ENCODE data around the gene CNOT6. TPM values are rescaled to one million over a fixed set of nuclear protein-coding genes. Genes with fewer than 3 reads are reported as not detected.

The CNOT6 gene
- total RNA-seq, 1 donor from 2014 or later, result 15.1 TPM

GRCh38 chr5:180602481-180603075 is 108.4 kb downstream of the CNOT6 start:
- Histone ChIP-seq H3K36me3 (ENCODE audit: control insufficient read depth in 3 of 3, insufficient read depth in 3 of 3, low read length in 3 of 3) (no peaks in the 10 kb centered on the region), H3K9me3 (ENCODE audit: control insufficient read depth in 3 of 3, low read length in 3 of 3) (peaks cover 0 to 2% (median 0%) of the 10 kb centered on the region in 3 donors), H3K27me3 (ENCODE audit: control insufficient read depth in 3 of 3, insufficient read depth in 3 of 3, low read length in 3 of 3) (peaks cover 0 to 18% (median 0%) of the 10 kb centered on the region in 3 donors), H3K27ac (ENCODE audit: low read depth, low read length) (no peak overlapping the region), H3K9ac (ENCODE audit: low read depth in 1 of 3, low read length in 3 of 3) (no peak overlapping the region), H3K4me1 (ENCODE audit: control insufficient read depth in 3 of 3, insufficient read depth in 3 of 3, low read length in 3 of 3) (no peaks in the 10 kb centered on the region), H3K4me3 (ENCODE audit: low read length in 3 of 3) (no peak overlapping the region)

DNA sequence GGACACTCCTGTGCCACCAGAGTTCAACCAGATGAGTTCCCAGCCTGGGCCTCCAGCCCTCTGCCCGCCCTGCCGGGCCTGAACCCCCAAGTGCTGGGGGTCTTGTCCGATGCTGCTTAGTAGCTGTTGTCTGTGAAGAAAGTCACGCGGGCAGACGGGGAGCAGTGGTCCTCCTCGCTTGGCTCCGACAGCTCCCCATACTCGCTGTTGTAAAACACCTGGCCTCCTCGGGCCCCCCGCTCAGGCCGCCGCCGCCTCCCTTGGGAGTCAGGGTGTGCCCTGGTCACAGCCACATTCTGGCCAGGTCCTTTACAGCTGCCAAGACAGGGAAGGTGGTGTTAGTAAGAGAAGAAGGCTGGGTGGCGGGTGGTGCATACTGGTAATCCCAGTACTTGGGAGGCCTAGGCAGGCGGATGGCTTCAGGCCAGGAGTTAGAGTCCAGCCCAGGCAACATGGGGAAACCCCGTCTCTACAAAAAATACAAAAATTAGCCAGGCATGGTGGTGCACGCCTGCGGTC is 109.0 kb downstream of the CNOT6 start:
- Histone ChIP-seq H3K9ac (ENCODE audit: low read depth in 1 of 3, low read length in 3 of 3) (no peak overlapping the region), H3K27me3 (ENCODE audit: control insufficient read depth in 3 of 3, insufficient read depth in 3 of 3, low read length in 3 of 3) (peaks cover 0 to 12% (median 0%) of the 10 kb centered on the region in 3 donors), H3K27ac (ENCODE audit: low read depth, low read length) (no peak overlapping the region), H3K4me1 (ENCODE audit: control insufficient read depth in 3 of 3, insufficient read depth in 3 of 3, low read length in 3 of 3) (no peaks in the 10 kb centered on the region), H3K36me3 (ENCODE audit: control insufficient read depth in 3 of 3, insufficient read depth in 3 of 3, low read length in 3 of 3) (no peaks in the 10 kb centered on the region), H3K9me3 (ENCODE audit: control insufficient read depth in 3 of 3, low read length in 3 of 3) (peaks cover 0 to 2% (median 0%) of the 10 kb centered on the region in 3 donors), H3K4me3 (ENCODE audit: low read length in 3 of 3) (no peak overlapping the region)

GRCh38 chr5:180604271-180604670 is 110.1 kb downstream of the CNOT6 start:
- H3K27ac ChIP-seq (ENCODE audit: low read depth, low read length), result no peak overlapping the region
- no peaks in the 10 kb centered on the region for H3K36me3 ChIP-seq (ENCODE audit: control insufficient read depth in 3 of 3, insufficient read depth in 3 of 3, low read length in 3 of 3)
- peaks cover 0 to 2% (median 0%) of the 10 kb centered on the region in 3 donors for H3K9me3 ChIP-seq (ENCODE audit: control insufficient read depth in 3 of 3, low read length in 3 of 3)
- H3K27me3 ChIP-seq (ENCODE audit: control insufficient read depth in 3 of 3, insufficient read depth in 3 of 3, low read length in 3 of 3), result peaks cover 0 to 16% (median 0%) of the 10 kb centered on the region in 3 donors
- no peak overlapping the region for H3K4me3 ChIP-seq (ENCODE audit: low read length in 3 of 3)
- H3K4me1 ChIP-seq (ENCODE audit: control insufficient read depth in 3 of 3, insufficient read depth in 3 of 3, low read length in 3 of 3), result no peaks in the 10 kb centered on the region
- H3K9ac ChIP-seq (ENCODE audit: low read depth in 1 of 3, low read length in 3 of 3), result no peak overlapping the region

DNA sequence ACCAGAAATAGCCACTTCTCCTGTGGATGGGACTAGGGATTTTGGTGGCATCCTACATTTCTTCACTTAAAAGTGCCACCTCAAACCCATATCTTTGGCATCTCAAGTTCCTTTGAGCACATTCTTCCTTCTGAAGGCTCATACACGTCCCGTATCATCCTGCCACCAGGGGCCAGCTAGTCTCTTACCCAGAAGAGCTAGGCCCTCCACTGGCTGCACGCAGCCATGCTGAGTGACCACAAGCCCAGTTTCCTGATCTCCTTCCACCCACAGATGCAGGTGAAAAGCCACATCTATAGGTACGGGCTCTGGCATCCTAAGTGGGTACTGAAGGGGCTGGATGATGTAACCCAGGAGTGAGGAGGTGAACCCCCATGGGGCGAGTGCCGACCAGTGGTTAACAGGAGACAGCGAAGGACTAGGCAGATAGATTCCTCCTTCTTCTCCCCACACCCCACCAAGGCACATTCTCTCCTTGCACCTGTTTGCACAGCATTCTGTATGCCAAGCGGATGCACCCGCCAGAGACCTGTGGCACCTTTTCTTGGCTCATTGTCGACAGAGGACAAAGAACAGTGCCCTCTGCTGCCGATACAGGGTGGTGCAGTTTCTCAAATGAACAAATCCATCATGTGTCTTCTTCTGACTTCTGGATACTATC is 111.5 kb downstream of the CNOT6 start:
- H3K9ac ChIP-seq (ENCODE audit: low read depth in 1 of 3, low read length in 3 of 3), result no peak overlapping the region
- no peaks in the 10 kb centered on the region for H3K4me1 ChIP-seq (ENCODE audit: control insufficient read depth in 3 of 3, insufficient read depth in 3 of 3, low read length in 3 of 3)
- H3K27ac ChIP-seq (ENCODE audit: low read depth, low read length), result no peak overlapping the region
- no peaks in the 10 kb centered on the region for H3K36me3 ChIP-seq (ENCODE audit: control insufficient read depth in 3 of 3, insufficient read depth in 3 of 3, low read length in 3 of 3)
- H3K4me3 ChIP-seq (ENCODE audit: low read length in 3 of 3), result no peak overlapping the region
- H3K27me3 ChIP-seq (ENCODE audit: control insufficient read depth in 3 of 3, insufficient read depth in 3 of 3, low read length in 3 of 3), result peaks cover 0 to 16% (median 0%) of the 10 kb centered on the region in 3 donors
- H3K9me3 ChIP-seq (ENCODE audit: control insufficient read depth in 3 of 3, low read length in 3 of 3), result peaks cover 0 to 2% (median 0%) of the 10 kb centered on the region in 3 donors

- Histone ChIP-seq H3K4me1 (ENCODE audit: control insufficient read depth in 3 of 3, insufficient read depth in 3 of 3, low read length in 3 of 3) (no peaks in the 10 kb centered on the region), H3K27ac (ENCODE audit: low read depth, low read length) (no peak overlapping the region), H3K9me3 (ENCODE audit: control insufficient read depth in 3 of 3, low read length in 3 of 3) (peaks cover 0 to 2% (median 0%) of the 10 kb centered on the region in 3 donors), H3K27me3 (ENCODE audit: control insufficient read depth in 3 of 3, insufficient read depth in 3 of 3, low read length in 3 of 3) (peaks cover 0 to 16% (median 0%) of the 10 kb centered on the region in 3 donors), H3K9ac (ENCODE audit: low read depth in 1 of 3, low read length in 3 of 3) (no peak overlapping the region), H3K36me3 (ENCODE audit: control insufficient read depth in 3 of 3, insufficient read depth in 3 of 3, low read length in 3 of 3) (no peaks in the 10 kb centered on the region), H3K4me3 (ENCODE audit: low read length in 3 of 3) (no peak overlapping the region)
Measured at GRCh38 chr5:180606215-180606785, 112.1 kb downstream of the CNOT6 start.

DNA sequence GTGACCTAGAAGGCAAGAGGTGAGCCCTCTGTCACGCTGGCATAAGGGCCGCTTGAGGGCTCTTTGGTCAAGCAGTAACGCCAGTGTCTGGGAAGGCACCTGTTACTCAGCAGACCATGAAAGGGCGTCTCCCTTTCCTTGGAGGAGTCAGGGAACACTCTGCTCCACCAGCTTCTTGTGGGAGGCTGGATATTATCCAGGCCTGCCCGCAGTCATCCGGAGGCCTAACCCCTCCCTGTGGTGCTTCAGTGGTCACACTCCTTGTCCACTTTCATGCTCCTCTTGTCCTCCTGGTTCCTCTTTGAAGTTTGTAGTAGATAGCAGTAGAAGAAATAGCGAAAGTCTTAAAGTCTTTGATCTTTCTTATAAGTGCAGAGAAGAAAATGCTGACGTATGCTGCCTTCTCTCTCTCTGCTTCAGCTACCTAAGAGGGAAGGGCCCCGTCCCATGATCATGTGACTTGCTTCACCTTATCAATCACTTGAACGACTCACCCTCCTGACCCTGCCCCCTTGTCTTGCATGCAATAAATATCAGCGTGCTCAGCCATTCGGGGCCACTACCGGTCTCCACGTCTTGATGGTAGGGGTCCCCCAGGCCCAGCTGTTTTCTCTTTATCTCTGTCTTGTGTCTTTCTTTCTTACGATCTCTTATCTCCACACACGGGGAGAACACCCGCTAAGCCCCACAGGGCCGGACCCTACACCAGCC is 113.8 kb downstream of the CNOT6 start:
- Histone ChIP-seq H3K9me3 (ENCODE audit: control insufficient read depth in 3 of 3, low read length in 3 of 3) (peaks cover 0 to 2% (median 0%) of the 10 kb centered on the region in 3 donors), H3K36me3 (ENCODE audit: control insufficient read depth in 3 of 3, insufficient read depth in 3 of 3, low read length in 3 of 3) (no peaks in the 10 kb centered on the region), H3K4me1 (ENCODE audit: control insufficient read depth in 3 of 3, insufficient read depth in 3 of 3, low read length in 3 of 3) (no peaks in the 10 kb centered on the region), H3K9ac (ENCODE audit: low read depth in 1 of 3, low read length in 3 of 3) (no peak overlapping the region), H3K27me3 (ENCODE audit: control insufficient read depth in 3 of 3, insufficient read depth in 3 of 3, low read length in 3 of 3) (peaks cover 0 to 21% (median 0%) of the 10 kb centered on the region in 3 donors), H3K27ac (ENCODE audit: low read depth, low read length) (no peak overlapping the region), H3K4me3 (ENCODE audit: low read length in 3 of 3) (no peak overlapping the region)

DNA sequence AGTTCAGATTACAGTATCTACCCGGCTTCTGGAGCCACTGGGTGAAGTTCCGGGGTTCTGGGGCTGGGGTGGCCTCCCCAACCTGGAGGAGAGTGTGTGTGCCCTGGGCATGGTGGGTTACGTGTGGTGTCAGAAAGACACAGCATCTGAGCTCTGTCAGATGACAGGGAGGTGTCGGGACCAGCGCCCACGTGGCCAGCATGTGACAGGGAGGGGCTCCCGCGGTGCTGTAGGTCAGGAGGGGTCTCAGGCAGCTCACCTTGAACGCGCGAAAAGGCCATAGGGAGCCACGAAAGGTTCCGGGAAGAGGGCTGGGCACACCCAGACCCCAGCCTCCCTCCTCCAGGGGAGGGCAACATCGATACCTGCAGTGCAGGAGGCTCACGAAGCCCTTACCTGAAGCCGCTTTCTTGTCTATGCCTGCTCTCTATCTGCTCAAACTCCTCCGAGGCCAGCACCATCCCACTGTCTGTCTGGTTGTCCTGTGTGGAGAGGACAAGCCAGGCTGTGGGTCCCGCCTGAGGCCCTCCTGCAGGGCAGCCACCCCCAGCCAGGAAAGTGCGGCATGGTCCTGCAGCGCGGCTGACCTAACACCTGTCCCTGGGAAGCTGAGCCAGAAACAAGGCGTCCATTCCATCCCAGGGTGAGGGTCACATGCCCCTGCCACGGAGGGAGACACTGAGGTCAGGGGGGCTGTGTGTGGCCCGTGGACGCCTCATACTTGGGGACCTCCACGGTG is 114.6 kb downstream of the CNOT6 start:
- no peaks in the 10 kb centered on the region for H3K4me1 ChIP-seq (ENCODE audit: control insufficient read depth in 3 of 3, insufficient read depth in 3 of 3, low read length in 3 of 3)
- H3K36me3 ChIP-seq (ENCODE audit: control insufficient read depth in 3 of 3, insufficient read depth in 3 of 3, low read length in 3 of 3), result no peaks in the 10 kb centered on the region
- no peak overlapping the region for H3K4me3 ChIP-seq (ENCODE audit: low read length in 3 of 3)
- H3K9me3 ChIP-seq (ENCODE audit: control insufficient read depth in 3 of 3, low read length in 3 of 3), result peaks cover 0 to 2% (median 0%) of the 10 kb centered on the region in 3 donors
- no peak overlapping the region for H3K9ac ChIP-seq (ENCODE audit: low read depth in 1 of 3, low read length in 3 of 3)
- H3K27ac ChIP-seq (ENCODE audit: low read depth, low read length), result no peak overlapping the region
- peaks cover 0 to 21% (median 0%) of the 10 kb centered on the region in 3 donors for H3K27me3 ChIP-seq (ENCODE audit: control insufficient read depth in 3 of 3, insufficient read depth in 3 of 3, low read length in 3 of 3)

DNA sequence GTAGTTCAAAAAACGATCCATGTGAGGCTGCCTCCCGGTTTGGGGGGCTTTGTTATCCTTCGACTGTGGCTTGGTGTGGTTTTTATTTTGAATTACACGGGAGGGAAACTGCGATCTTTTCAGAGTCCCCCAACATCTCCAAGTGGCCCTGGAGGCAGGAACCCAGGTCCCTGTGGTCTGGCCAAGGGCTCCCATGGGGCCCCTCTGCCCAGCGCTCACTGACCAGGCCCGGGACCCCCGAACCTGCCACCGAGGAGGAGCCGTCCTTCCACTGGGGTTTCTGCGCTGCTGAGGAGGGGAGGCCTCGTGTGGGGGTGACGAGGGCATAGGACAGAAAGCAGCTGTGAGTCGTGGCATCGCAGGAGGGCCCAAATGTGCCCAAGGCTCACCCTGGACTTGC is 115.2 kb downstream of the CNOT6 start:
- H3K9ac ChIP-seq (ENCODE audit: low read depth in 1 of 3, low read length in 3 of 3), result no peak overlapping the region
- H3K27me3 ChIP-seq (ENCODE audit: control insufficient read depth in 3 of 3, insufficient read depth in 3 of 3, low read length in 3 of 3), result peaks cover 0 to 16% (median 0%) of the 10 kb centered on the region in 3 donors
- H3K27ac ChIP-seq (ENCODE audit: low read depth, low read length), result no peak overlapping the region

GRCh38 chr5:180609817-180610550 is 115.8 kb downstream of the CNOT6 start:
- Histone ChIP-seq H3K9me3 (ENCODE audit: control insufficient read depth in 3 of 3, low read length in 3 of 3) (peaks cover 0 to 2% (median 0%) of the 10 kb centered on the region in 3 donors), H3K27me3 (ENCODE audit: control insufficient read depth in 3 of 3, insufficient read depth in 3 of 3, low read length in 3 of 3) (peaks cover 0 to 15% (median 0%) of the 10 kb centered on the region in 3 donors), H3K36me3 (ENCODE audit: control insufficient read depth in 3 of 3, insufficient read depth in 3 of 3, low read length in 3 of 3) (no peaks in the 10 kb centered on the region), H3K4me1 (ENCODE audit: control insufficient read depth in 3 of 3, insufficient read depth in 3 of 3, low read length in 3 of 3) (no peaks in the 10 kb centered on the region), H3K27ac (ENCODE audit: low read depth, low read length) (no peak overlapping the region), H3K9ac (ENCODE audit: low read depth in 1 of 3, low read length in 3 of 3) (no peak overlapping the region), H3K4me3 (ENCODE audit: low read length in 3 of 3) (no peak overlapping the region)

More for the DNA sequence above, 115.2 kb downstream of the CNOT6 start:
- no peaks in the 10 kb centered on the region for H3K36me3 ChIP-seq (ENCODE audit: control insufficient read depth in 3 of 3, insufficient read depth in 3 of 3, low read length in 3 of 3)
- H3K4me1 ChIP-seq (ENCODE audit: control insufficient read depth in 3 of 3, insufficient read depth in 3 of 3, low read length in 3 of 3), result no peaks in the 10 kb centered on the region
- H3K9me3 ChIP-seq (ENCODE audit: control insufficient read depth in 3 of 3, low read length in 3 of 3), result peaks cover 0 to 2% (median 0%) of the 10 kb centered on the region in 3 donors
- no peak overlapping the region for H3K4me3 ChIP-seq (ENCODE audit: low read length in 3 of 3)

All from skeletal muscle tissue (tissue), 4 donors.